LNCaP clone FGC (cell line): ENCODE results near the gene NFAT5.

Experiments
- DNase-seq: peaks from one replicate; pipeline ENCODE4 v3.0.0-alpha.2; 2011; ENCODE audit warnings: low read depth
- H3K4me3 ChIP-seq: 2 replicates; pipeline ENCODE4 v1.5.1; 2011; ENCODE audit warnings: mild to moderate bottlenecking, low read depth, low read length, control low read depth
- TF ChIP-seq, protein P1 (sequence below): IDR thresholded peaks from 2 replicates; pipeline ENCODE4 v1.5.1; 2012; ENCODE audit warnings: mild to moderate bottlenecking; ENCODE audit not compliant: control insufficient read depth, insufficient read depth; ENCODE audit errors: extremely low read depth

Gene NFAT5

DNA sequence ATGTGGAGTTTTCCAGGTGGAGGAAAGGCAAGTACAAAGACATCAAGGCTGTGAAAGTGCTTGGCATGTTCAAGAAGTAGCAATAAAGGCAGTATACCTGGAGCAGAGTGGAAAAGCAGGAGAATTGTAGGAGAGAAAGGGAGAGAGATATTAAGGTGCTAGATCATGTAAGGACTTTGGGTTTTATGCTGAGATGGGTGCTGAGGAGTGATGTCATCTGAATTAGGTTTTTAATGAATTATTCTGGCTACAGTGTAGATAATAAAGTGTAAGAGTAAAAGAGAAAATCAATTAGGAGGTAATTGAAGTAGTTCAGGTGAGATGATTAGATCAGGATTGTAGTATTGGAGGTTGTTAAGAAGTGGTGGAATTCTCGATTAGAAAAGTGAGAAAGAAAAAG lies 34.0 kb downstream of the NFAT5 start:
- TF ChIP-seq, protein P1, sequence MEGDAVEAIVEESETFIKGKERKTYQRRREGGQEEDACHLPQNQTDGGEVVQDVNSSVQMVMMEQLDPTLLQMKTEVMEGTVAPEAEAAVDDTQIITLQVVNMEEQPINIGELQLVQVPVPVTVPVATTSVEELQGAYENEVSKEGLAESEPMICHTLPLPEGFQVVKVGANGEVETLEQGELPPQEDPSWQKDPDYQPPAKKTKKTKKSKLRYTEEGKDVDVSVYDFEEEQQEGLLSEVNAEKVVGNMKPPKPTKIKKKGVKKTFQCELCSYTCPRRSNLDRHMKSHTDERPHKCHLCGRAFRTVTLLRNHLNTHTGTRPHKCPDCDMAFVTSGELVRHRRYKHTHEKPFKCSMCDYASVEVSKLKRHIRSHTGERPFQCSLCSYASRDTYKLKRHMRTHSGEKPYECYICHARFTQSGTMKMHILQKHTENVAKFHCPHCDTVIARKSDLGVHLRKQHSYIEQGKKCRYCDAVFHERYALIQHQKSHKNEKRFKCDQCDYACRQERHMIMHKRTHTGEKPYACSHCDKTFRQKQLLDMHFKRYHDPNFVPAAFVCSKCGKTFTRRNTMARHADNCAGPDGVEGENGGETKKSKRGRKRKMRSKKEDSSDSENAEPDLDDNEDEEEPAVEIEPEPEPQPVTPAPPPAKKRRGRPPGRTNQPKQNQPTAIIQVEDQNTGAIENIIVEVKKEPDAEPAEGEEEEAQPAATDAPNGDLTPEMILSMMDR, result no peak
- DNase-seq, result no peak
- no peak overlapping the region for H3K4me3 ChIP-seq

DNA sequence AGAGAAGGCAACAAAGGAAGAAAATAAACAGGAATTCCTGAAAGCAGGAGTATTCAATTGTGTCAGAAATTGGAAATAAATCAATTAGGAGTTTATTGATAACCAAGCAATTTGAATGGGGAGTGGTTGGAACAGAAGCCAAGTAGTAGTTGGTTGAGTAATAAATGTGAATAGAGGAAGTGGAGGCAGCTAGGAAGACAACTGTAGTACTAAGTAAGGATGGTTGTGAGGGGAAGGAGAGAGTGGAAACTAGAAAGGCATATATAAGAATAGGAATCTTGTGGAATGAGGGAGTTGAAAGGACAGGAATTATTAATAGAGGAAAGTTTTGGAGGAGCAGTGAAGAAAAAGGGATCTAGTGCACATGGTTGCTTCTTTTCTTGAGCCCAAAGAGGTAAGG lies 34.4 kb downstream of the NFAT5 start:
- TF ChIP-seq, protein P1, result no peak
- DNase-seq, result no peak
- H3K4me3 ChIP-seq, result no peak overlapping the region

DNA sequence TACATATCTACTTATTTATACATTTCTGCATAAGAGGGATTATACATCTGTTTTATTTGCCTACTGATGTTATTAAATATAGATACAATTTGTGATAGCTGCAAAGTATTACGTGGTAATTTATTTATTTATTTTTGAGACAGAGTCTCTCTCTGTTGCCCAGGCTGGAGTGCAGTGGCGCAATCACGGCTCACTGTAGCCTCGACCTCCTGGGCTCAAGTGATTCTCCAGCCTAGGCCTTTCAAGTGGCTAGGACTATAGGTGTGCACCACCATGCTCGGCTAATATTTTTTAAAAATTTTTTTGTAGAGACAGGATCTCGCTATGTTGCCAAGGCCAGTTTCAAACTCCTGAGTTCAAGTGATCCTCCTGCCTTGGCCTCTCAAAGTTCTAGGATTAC lies 35.5 kb downstream of the NFAT5 start:
- DNase-seq, result no peak
- H3K4me3 ChIP-seq, result no peak overlapping the region
- TF ChIP-seq, protein P1, result no peak

DNA sequence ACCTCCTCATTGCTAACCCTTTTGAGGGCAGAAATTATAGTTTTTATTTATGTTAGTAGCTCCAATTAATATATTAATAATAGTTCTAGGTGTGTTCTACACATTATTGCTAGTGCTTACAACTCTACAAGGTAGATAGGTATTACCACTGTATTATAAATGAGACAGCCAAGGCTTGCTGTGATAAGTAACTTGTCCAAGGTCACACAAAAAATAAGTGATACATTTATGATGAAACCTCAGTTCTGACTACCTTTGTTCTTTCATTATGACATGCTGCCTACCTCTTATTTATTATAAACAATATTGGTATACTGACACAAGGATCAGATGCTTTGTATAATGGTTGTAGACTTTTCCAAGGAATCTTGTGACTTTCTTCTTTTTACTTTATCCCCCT lies 41.2 kb downstream of the NFAT5 start:
- DNase-seq, result no peak
- no peak overlapping the region for H3K4me3 ChIP-seq
- TF ChIP-seq, protein P1, result no peak

DNA sequence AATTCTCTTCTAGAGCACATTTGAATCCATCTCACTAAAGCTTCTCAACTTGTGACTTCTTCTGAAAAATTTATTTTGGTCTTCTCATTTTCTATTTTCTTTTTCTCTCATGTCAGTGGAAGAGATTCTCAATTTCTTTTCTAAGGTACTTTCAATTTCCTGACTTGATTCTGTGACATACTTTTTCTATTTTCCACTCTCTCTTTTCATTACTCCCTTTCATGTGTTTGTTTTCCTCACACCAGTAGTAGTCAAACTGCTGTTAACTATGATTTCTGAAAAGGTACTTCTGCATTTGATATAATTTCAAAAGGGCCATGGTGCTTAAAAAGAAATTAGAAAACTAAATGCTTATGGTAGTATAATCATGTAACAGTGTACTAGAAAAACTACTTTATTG lies 41.9 kb downstream of the NFAT5 start:
- H3K4me3 ChIP-seq, result no peak overlapping the region
- TF ChIP-seq, protein P1, result no peak
- no peak for DNase-seq

DNA sequence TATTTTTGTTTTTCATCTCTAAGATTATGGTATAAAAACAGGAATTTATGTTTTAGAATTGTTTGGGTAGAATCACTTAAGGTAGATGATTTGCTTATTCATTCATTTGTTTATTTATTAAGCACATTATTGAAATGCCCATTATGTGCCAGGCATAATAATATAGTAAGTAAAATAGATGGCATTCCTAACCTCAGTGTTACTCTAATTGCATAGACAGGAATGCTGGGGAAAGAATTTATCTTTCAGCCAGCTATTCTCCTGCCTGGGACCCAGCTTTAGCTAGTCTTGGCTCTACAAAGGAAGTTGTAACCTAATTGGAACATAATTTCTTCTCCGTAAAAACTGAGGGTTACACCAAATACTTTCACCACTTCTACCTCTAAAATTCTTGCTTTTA lies 44.6 kb downstream of the NFAT5 start:
- no peak for DNase-seq
- TF ChIP-seq, protein P1, result no peak
- no peak overlapping the region for H3K4me3 ChIP-seq

DNA sequence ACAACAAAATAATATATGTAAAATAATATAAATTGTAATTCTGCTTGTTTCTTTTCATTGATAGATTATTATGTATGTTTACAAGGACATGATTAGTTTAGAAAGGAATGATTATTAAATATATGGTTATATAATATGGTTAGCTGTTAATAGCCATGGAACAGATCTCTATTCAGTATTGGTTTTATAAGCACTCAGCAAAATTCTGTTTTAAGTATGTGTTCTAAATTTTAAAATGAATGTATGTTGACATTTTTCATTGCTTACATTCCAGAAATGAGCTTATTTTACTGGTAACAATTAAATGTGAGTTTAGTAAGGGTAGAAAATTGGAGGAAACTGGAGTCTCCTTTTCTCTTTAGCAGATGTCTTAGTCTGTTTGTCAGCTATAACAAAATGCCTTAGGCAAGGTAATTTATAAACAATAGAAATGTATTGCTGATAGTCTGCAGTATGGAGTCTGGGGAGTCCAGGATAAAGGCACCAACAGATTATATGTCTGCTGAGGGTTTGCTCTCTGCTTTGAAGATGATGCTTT lies 45.4 kb downstream of the NFAT5 start:
- DNase-seq, result no peak
- no peak overlapping the region for H3K4me3 ChIP-seq
- TF ChIP-seq, protein P1, result no peak
